Measurements from ENCODE around the gene CGN. TPM values are rescaled to one million over a fixed set of nuclear protein-coding genes. Genes with fewer than 3 reads are reported as not detected.
A peak's percentile ranks its signal among the peaks of the same experiment; 100 is the strongest.

CGN gene
- total and polyA plus RNA-seq, 2 donors (not counting 1 experiment from before 2014, with no cell fraction given) = 0.22 to 0.81 TPM

GRCh38 chr1:151513626-151514121 is 2.5 kb downstream of the CGN start:
- ChIA-PET CTCF (no interaction called here), POLR2A (no interaction called here)
- H3K36me3 ChIP-seq (replicated peaks in 1 of 2; ENCODE audit: control extremely low read depth in 1 of 2, control insufficient read depth in 1 of 2, extremely low read depth in 1 of 2, insufficient read depth in 2 of 2, low read length in 1 of 2) = no peaks in the 10 kb centered on the region
- peaks cover 0 to 12% (median 2%) of the 10 kb centered on the region in 4 experiments for H3K27me3 ChIP-seq (replicated peaks in 1 of 4; ENCODE audit: control extremely low read depth in 1 of 4, control insufficient read depth in 3 of 4, insufficient read depth in 4 of 4, low read length in 3 of 4)
- H3K27ac ChIP-seq (ENCODE audit: low read length in 2 of 2) = no peak overlapping the region
- H2AFZ ChIP-seq (ENCODE audit: insufficient read depth, low read depth, low read length, poor library complexity, severe bottlenecking) = no peak overlapping the region
- no peaks in the 10 kb centered on the region for H3K79me2 ChIP-seq (ENCODE audit: control insufficient read depth, insufficient read depth, low read length)
- no peak overlapping the region for H3K4me3 ChIP-seq (ENCODE audit: control extremely low read depth in 1 of 5, extremely low read depth in 1 of 5, insufficient read depth in 1 of 5, low read depth in 2 of 5, low read length in 4 of 5)
- Mint-ChIP-seq H3K9me3 (ENCODE audit: insufficient read depth) (no peaks in the 10 kb centered on the region), H3K27me3 (no peaks in the 10 kb centered on the region), H3K27ac (no peak overlapping the region), H3K4me1 (peaks cover 15% of the 10 kb centered on the region), H3K4me3 (peak overlapping the region; percentile 33)
- intact Hi-C loops (cut with micrococcal nuclease) = no loop called here
- ATAC-seq (ENCODE audit: low read depth) (no peak), DNase-seq (no peak)
- peaks cover 16 to 23% of the 10 kb centered on the region in 2 donors for H3K4me1 ChIP-seq (ENCODE audit: control insufficient read depth in 2 of 2, insufficient read depth in 2 of 2, low read length in 2 of 2)
- no peaks in the 10 kb centered on the region for H3K9me3 ChIP-seq (ENCODE audit: control extremely low read depth in 1 of 3, control insufficient read depth in 2 of 3, insufficient read depth in 1 of 3, low read length in 2 of 3)
- H3K4me2 ChIP-seq (replicated peaks; ENCODE audit: low read depth, low read length, poor library complexity, severe bottlenecking) = no peak overlapping the region
- TF ChIP-seq CTCF (IDR thresholded peaks at IDR 0.05) (no peak), EZH2 (IDR thresholded peaks at IDR 0.05; ENCODE audit: borderline replicate concordance, insufficient read depth, low read depth, low read length, poor library complexity, severe bottlenecking) (no peak)
- 97% methylated on average over 3 of the region's 6 CpGs for WGBS (ENCODE audit: insufficient coverage)
- no peaks in the 10 kb centered on the region for H4K20me1 ChIP-seq (ENCODE audit: control insufficient read depth, insufficient read depth, low read length, poor library complexity, severe bottlenecking)
- H3K9ac ChIP-seq (ENCODE audit: low read length) = no peak overlapping the region

GRCh38 chr1:151514366-151514765 is 3.2 kb downstream of the CGN start:
- DNase-seq (no peak), ATAC-seq (ENCODE audit: low read depth) (no peak)
- POLR2A ChIA-PET = interaction anchor here (0.6 kb wide), 1 partner anchor 55 kb away, joined by 7 read pairs; the partner anchor contains the start of gene POGZ
- no peaks in the 10 kb centered on the region for H4K20me1 ChIP-seq (ENCODE audit: control insufficient read depth, insufficient read depth, low read length, poor library complexity, severe bottlenecking)
- no peak overlapping the region for H3K27ac Mint-ChIP-seq
- CTCF ChIA-PET = no interaction called here
- H3K79me2 ChIP-seq (ENCODE audit: control insufficient read depth, insufficient read depth, low read length) = no peaks in the 10 kb centered on the region
- H2AFZ ChIP-seq (ENCODE audit: insufficient read depth, low read depth, low read length, poor library complexity, severe bottlenecking) = no peak overlapping the region
- intact Hi-C loops (cut with micrococcal nuclease) = no loop called here
- H3K27ac ChIP-seq (ENCODE audit: low read length in 2 of 2) = no peak overlapping the region
- H3K4me2 ChIP-seq (replicated peaks; ENCODE audit: low read depth, low read length, poor library complexity, severe bottlenecking) = no peak overlapping the region
- TF ChIP-seq EZH2 (IDR thresholded peaks at IDR 0.05; ENCODE audit: borderline replicate concordance, insufficient read depth, low read depth, low read length, poor library complexity, severe bottlenecking) (no peak), CTCF (IDR thresholded peaks at IDR 0.05) (no peak)
- WGBS (ENCODE audit: insufficient coverage) = 84% methylated on average over 3 of the region's 4 CpGs
- no peak overlapping the region for H3K4me3 ChIP-seq (ENCODE audit: control extremely low read depth in 1 of 5, extremely low read depth in 1 of 5, insufficient read depth in 1 of 5, low read depth in 2 of 5, low read length in 4 of 5)
- H3K9ac ChIP-seq (ENCODE audit: low read length) = no peak overlapping the region
- no peak overlapping the region for H3K4me3 Mint-ChIP-seq
- no peaks in the 10 kb centered on the region for H3K27me3 Mint-ChIP-seq
- no peaks in the 10 kb centered on the region for H3K9me3 ChIP-seq (ENCODE audit: control extremely low read depth in 1 of 3, control insufficient read depth in 2 of 3, insufficient read depth in 1 of 3, low read length in 2 of 3)
- no peaks in the 10 kb centered on the region for H3K9me3 Mint-ChIP-seq (ENCODE audit: insufficient read depth)
- H3K27me3 ChIP-seq (replicated peaks in 1 of 4; ENCODE audit: control extremely low read depth in 1 of 4, control insufficient read depth in 3 of 4, insufficient read depth in 4 of 4, low read length in 3 of 4) = peaks cover 0 to 12% (median 2%) of the 10 kb centered on the region in 4 experiments
- peaks cover 16 to 23% of the 10 kb centered on the region in 2 donors for H3K4me1 ChIP-seq (ENCODE audit: control insufficient read depth in 2 of 2, insufficient read depth in 2 of 2, low read length in 2 of 2)
- H3K36me3 ChIP-seq (replicated peaks in 1 of 2; ENCODE audit: control extremely low read depth in 1 of 2, control insufficient read depth in 1 of 2, extremely low read depth in 1 of 2, insufficient read depth in 2 of 2, low read length in 1 of 2) = no peaks in the 10 kb centered on the region
- peaks cover 15% of the 10 kb centered on the region for H3K4me1 Mint-ChIP-seq
